Upper lobe of right lung (tissue), 1 donor: ENCODE results near the gene MIX23. TPM values are rescaled to one million over a fixed set of nuclear protein-coding genes. Genes with fewer than 3 reads are reported as not detected.

Source experiments
- ATAC-seq: fragments of 200-7000 bp; cut with Tn5 transposase; one replicate; pipeline ENCODE4 v1.9.1; 2020; ENCODE audit warnings: mild to moderate bottlenecking, moderate library complexity
- DNase-seq: peaks from one replicate; pipeline ENCODE4 v3.0.0-alpha.2; 2020
- H3K27ac ChIP-seq: fragments of 200-600 bp; one replicate; pipeline ENCODE4 v1.8.0; 2022
- H3K27me3 ChIP-seq: fragments of 200-600 bp; one replicate; pipeline ENCODE4 v1.8.0; 2022; ENCODE audit warnings: mild to moderate bottlenecking
- H3K36me3 ChIP-seq: fragments of 200-600 bp; one replicate; pipeline ENCODE4 v1.8.0; 2022
- H3K4me1 ChIP-seq: fragments of 200-600 bp; one replicate; pipeline ENCODE4 v1.8.0; 2022
- H3K4me3 ChIP-seq: fragments of 200-600 bp; one replicate; pipeline ENCODE4 v1.8.0; 2022; ENCODE audit warnings: mild to moderate bottlenecking
- H3K9me3 ChIP-seq: fragments of 200-600 bp; one replicate; pipeline ENCODE4 v1.8.0; 2022
- CTCF ChIP-seq: fragments of 200-600 bp; IDR thresholded peaks from one replicate; pipeline ENCODE4 v1.8.0; 2022; ENCODE audit warnings: antibody characterized with exemption
- intact Hi-C: fragments of 100-400 bp; cut with DNase I; formaldehyde crosslinking; loops from one replicate; pipeline ENCODE4 v1.11.0; 2022
- total RNA-seq: library from RNA; stranded (reverse); fragmentation: NEBNext Ultra II Directional; extraction: Animal tissue kit (Norgen Biotek cat#: 25700); gene quantifications from one replicate; pipeline ENCODE4 v1.2.1, GENCODE V29; 2021
- donor health status: DM: no; HTN: yes; CAD: no; lungs with severe emphysema.

MIX23 gene
- total RNA-seq, 1 donor from 2014 or later, result 20.9 TPM

- no peak for TF ChIP-seq CTCF
- DNase-seq, result no peak
- ATAC-seq, result no peak
- no peaks in the 10 kb centered on the region for H3K4me1 ChIP-seq
- H3K27me3 ChIP-seq, result no peaks in the 10 kb centered on the region
- intact Hi-C loops, result no loop called here
- no peak overlapping the region for H3K27ac ChIP-seq
- H3K4me3 ChIP-seq, result no peak overlapping the region
- peaks cover 3% of the 10 kb centered on the region for H3K9me3 ChIP-seq
- no peaks in the 10 kb centered on the region for H3K36me3 ChIP-seq
These were observed 68.7 kb downstream of the MIX23 start for GRCh38 chr3:122314228-122314876.

- no peak for ATAC-seq
These were observed 69.8 kb downstream of the MIX23 start for GRCh38 chr3:122313281-122313680.

GRCh38 chr3:122312826-122313225, 70.2 kb downstream of the MIX23 start:
- DNase-seq, result no peak
- H3K27ac ChIP-seq, result no peak overlapping the region

More at GRCh38 chr3:122313281-122313680, 69.8 kb downstream of the MIX23 start:
- no peak for DNase-seq
- Histone ChIP-seq H3K4me1 (no peaks in the 10 kb centered on the region), H3K9me3 (no peaks in the 10 kb centered on the region), H3K27me3 (no peaks in the 10 kb centered on the region), H3K4me3 (no peak overlapping the region), H3K27ac (no peak overlapping the region), H3K36me3 (no peaks in the 10 kb centered on the region)
- intact Hi-C loops, result no loop called here
- no peak for TF ChIP-seq CTCF

GRCh38 chr3:122310361-122310760, 72.7 kb downstream of the MIX23 start:
- ATAC-seq (no peak), DNase-seq (no peak)
- no peak for TF ChIP-seq CTCF
- Histone ChIP-seq H3K36me3 (no peaks in the 10 kb centered on the region), H3K27ac (no peak overlapping the region), H3K27me3 (no peaks in the 10 kb centered on the region), H3K9me3 (no peaks in the 10 kb centered on the region), H3K4me1 (no peaks in the 10 kb centered on the region), H3K4me3 (no peak overlapping the region)
- intact Hi-C loops, result no loop called here

More at GRCh38 chr3:122312826-122313225, 70.2 kb downstream of the MIX23 start:
- H3K4me1 ChIP-seq, result no peaks in the 10 kb centered on the region
- intact Hi-C loops, result no loop called here
- no peak for ATAC-seq
- no peaks in the 10 kb centered on the region for H3K27me3 ChIP-seq
- H3K36me3 ChIP-seq, result no peaks in the 10 kb centered on the region
- H3K9me3 ChIP-seq, result no peaks in the 10 kb centered on the region
- no peak for TF ChIP-seq CTCF
- no peak overlapping the region for H3K4me3 ChIP-seq

Other genes starting within 250 kb of the MIX23 start
- 0.20 TPM for gene CASR, start 199.6 kb downstream of the MIX23 start, total RNA-seq
- 22.3 TPM for gene CSTA, start 58.0 kb downstream of the MIX23 start, total RNA-seq
- gene FAM162A, start 951 bp upstream of the MIX23 start, total RNA-seq, result 31.0 TPM
- gene WDR5B, start 32.8 kb upstream of the MIX23 start, total RNA-seq, result 5.1 TPM
- 60.4 TPM for gene KPNA1, start 131.7 kb upstream of the MIX23 start, total RNA-seq
- 70.8 TPM for gene PARP9, start 181.1 kb upstream of the MIX23 start, total RNA-seq
- 67.5 TPM for gene DTX3L, start 181.1 kb upstream of the MIX23 start, total RNA-seq
- 9.7 TPM for gene PARP15, start 194.4 kb upstream of the MIX23 start, total RNA-seq